BE2C (cell line): ENCODE results near the gene TCERG1L.

Experiments
- DNase-seq: peaks from one replicate; pipeline ENCODE4 v3.0.0-alpha.2; 2020
- H3K27me3 ChIP-seq: fragments of 250-450 bp; sonication (Bioruptor Pico); 2 replicates; pipeline ENCODE4 v1.5.1; 2020; ENCODE audit warnings: mild to moderate bottlenecking
- H3K36me3 ChIP-seq: fragments of 250-450 bp; sonication (Bioruptor Pico); 2 replicates; pipeline ENCODE4 v1.5.1; 2020; ENCODE audit warnings: mild to moderate bottlenecking
- H3K4me1 ChIP-seq: fragments of 250-450 bp; sonication (Bioruptor Pico); 2 replicates; pipeline ENCODE4 v1.5.1; 2020
- H3K4me3 ChIP-seq: 2 replicates; pipeline ENCODE4 v1.5.1; 2011; ENCODE audit warnings: low read depth, low read length
- H3K9me3 ChIP-seq: fragments of 250-450 bp; sonication (Bioruptor Pico); 2 replicates; pipeline ENCODE4 v1.5.1; 2020
- CTCF ChIP-seq: IDR thresholded peaks from 2 replicates; pipeline ENCODE4 v1.5.1; 2012; ENCODE audit warnings: mild to moderate bottlenecking, low read depth, low read length

Gene TCERG1L

GRCh38 chr10:131252567-131253276 is 58.8 kb downstream of the TCERG1L start:
- no peak overlapping the region for H3K4me3 ChIP-seq
- no peaks in the 10 kb centered on the region for H3K9me3 ChIP-seq
- no peak for TF ChIP-seq CTCF
- H3K4me1 ChIP-seq, result no peaks in the 10 kb centered on the region
- H3K27me3 ChIP-seq, result no peaks in the 10 kb centered on the region
- no peak for DNase-seq
- no peaks in the 10 kb centered on the region for H3K36me3 ChIP-seq

- Histone ChIP-seq H3K36me3 (no peaks in the 10 kb centered on the region), H3K27me3 (no peaks in the 10 kb centered on the region), H3K4me3 (no peak overlapping the region), H3K9me3 (no peaks in the 10 kb centered on the region), H3K4me1 (no peaks in the 10 kb centered on the region)
- no peak for DNase-seq
- TF ChIP-seq CTCF, result no peak
These were observed 60.4 kb downstream of the TCERG1L start for GRCh38 chr10:131251146-131251541.

GRCh38 chr10:131250454-131251145 is 60.9 kb downstream of the TCERG1L start:
- DNase-seq, result no peak
- no peak for TF ChIP-seq CTCF
- H3K4me1 ChIP-seq, result no peaks in the 10 kb centered on the region
- no peaks in the 10 kb centered on the region for H3K36me3 ChIP-seq
- no peaks in the 10 kb centered on the region for H3K27me3 ChIP-seq
- no peak overlapping the region for H3K4me3 ChIP-seq
- no peaks in the 10 kb centered on the region for H3K9me3 ChIP-seq

GRCh38 chr10:131249955-131250344 is 61.6 kb downstream of the TCERG1L start:
- no peaks in the 10 kb centered on the region for H3K36me3 ChIP-seq
- no peaks in the 10 kb centered on the region for H3K27me3 ChIP-seq
- TF ChIP-seq CTCF, result no peak
- H3K9me3 ChIP-seq, result no peaks in the 10 kb centered on the region
- H3K4me3 ChIP-seq, result no peak overlapping the region
- no peak for DNase-seq
- no peaks in the 10 kb centered on the region for H3K4me1 ChIP-seq

- DNase-seq, result no peak
- no peaks in the 10 kb centered on the region for H3K4me1 ChIP-seq
- no peaks in the 10 kb centered on the region for H3K36me3 ChIP-seq
- H3K27me3 ChIP-seq, result no peaks in the 10 kb centered on the region
- H3K4me3 ChIP-seq, result no peak overlapping the region
- TF ChIP-seq CTCF, result no peak
- no peaks in the 10 kb centered on the region for H3K9me3 ChIP-seq
These were observed 62.1 kb downstream of the TCERG1L start for GRCh38 chr10:131249238-131249954.
